ENCODE measurements around the gene CDK6. TPM values are rescaled to one million over a fixed set of nuclear protein-coding genes. Genes with fewer than 3 reads are reported as not detected.

The CDK6 gene
- total and polyA plus RNA-seq, 10 of the 15 experiments (the other 5 are each of a cell fraction or from before 2014, with no cell fraction given) = 8.0 to 118 (median 45.8) TPM

- Histone ChIP-seq H3K27me3 (replicated peaks in 1 of 2; ENCODE audit: control insufficient read depth in 2 of 2, insufficient read depth in 2 of 2, low read length in 1 of 2) (no peaks in the 10 kb centered on the region), H2AFZ (ENCODE audit: control insufficient read depth, low read depth, low read length) (no peak overlapping the region), H3K4me3 (no peak overlapping the region), H3K79me2 (ENCODE audit: control insufficient read depth, insufficient read depth, low read length) (peaks cover 22% of the 10 kb centered on the region), H3K4me1 (ENCODE audit: control insufficient read depth, insufficient read depth, low read length) (peaks cover 15% of the 10 kb centered on the region), H3K27ac (ENCODE audit: control insufficient read depth, insufficient read depth) (peak overlapping the region; percentile 30), H3K9me3 (replicated peaks; ENCODE audit: control insufficient read depth, insufficient read depth, low read length) (no peaks in the 10 kb centered on the region; the same call in none of the 3 replicates), H3K4me2 (ENCODE audit: control insufficient read depth, insufficient read depth) (no peak overlapping the region; the same call in 1 of the 2 replicates), H3K9ac (ENCODE audit: control insufficient read depth, insufficient read depth, low read length) (no peak overlapping the region), H4K20me1 (ENCODE audit: control insufficient read depth, insufficient read depth) (no peaks in the 10 kb centered on the region), H3K36me3 (ENCODE audit: control insufficient read depth in 2 of 2, insufficient read depth in 2 of 2, low read length in 1 of 2) (peaks cover 4 to 9% of the 10 kb centered on the region in 2 experiments; a peak in 3 of 4 replicates)
- ChIA-PET SMC1A (ENCODE audit: uncharacterized antibody, unreplicated experiment) (interaction anchor here (1.0 to 2.3 kb wide), 4 partner anchors 9 to 40 kb away, joined by 3 to 7 read pairs (median 6); no protein-coding TSS in a partner anchor), CTCF (interaction anchor here (0.9 kb wide), 1 partner anchor 9 kb away, joined by 4 read pairs; no protein-coding TSS in a partner anchor), RAD21 (ENCODE audit: unreplicated experiment) (interaction anchor here (1.0 to 1.6 kb wide), 4 partner anchors 13 to 48 kb away, joined by 3 to 4 read pairs (median 4); no protein-coding TSS in a partner anchor), POLR2A (no interaction called here)
- DNase-seq (ENCODE audit: low read depth, low spot score) (no peak), ATAC-seq (0 out of 3 replicates have a peak, but pooled peaks have one; percentile 18), FAIRE-seq (no peak)
- intact Hi-C loops (cut with micrococcal nuclease; ENCODE audit: unreplicated experiment) = no loop called here
- BruUV-seq (replicated peaks) = no TSS peak
- TF ChIP-seq POU2F2 (IDR thresholded peaks at IDR 0.05; ENCODE audit: borderline replicate concordance, low read depth, low read length) = 0 out of 3 replicates have a peak, but pooled peaks have one; percentile 44
- TF ChIP-seq, protein P1, sequence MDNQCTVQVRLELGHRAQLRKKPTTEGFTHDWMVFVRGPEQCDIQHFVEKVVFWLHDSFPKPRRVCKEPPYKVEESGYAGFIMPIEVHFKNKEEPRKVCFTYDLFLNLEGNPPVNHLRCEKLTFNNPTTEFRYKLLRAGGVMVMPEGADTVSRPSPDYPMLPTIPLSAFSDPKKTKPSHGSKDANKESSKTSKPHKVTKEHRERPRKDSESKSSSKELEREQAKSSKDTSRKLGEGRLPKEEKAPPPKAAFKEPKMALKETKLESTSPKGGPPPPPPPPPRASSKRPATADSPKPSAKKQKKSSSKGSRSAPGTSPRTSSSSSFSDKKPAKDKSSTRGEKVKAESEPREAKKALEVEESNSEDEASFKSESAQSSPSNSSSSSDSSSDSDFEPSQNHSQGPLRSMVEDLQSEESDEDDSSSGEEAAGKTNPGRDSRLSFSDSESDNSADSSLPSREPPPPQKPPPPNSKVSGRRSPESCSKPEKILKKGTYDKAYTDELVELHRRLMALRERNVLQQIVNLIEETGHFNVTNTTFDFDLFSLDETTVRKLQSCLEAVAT (IDR thresholded peaks at IDR 0.05) = no peak
- in situ Hi-C loops (cut with MboI) = no loop called here
- WGBS (ENCODE audit: insufficient coverage, insufficient replicate concordance, low lambda C conversion rate, missing lambda C conversion rate) = 50% methylated on average over 1 of the region's 1 CpG
These were observed 66.5 kb downstream of the CDK6 start for GRCh38 chr7:92769844-92770243.

- ATAC-seq (peak; percentile 31), FAIRE-seq (no peak), DNase-seq (ENCODE audit: low read depth, low spot score) (no peak)
- Histone ChIP-seq H3K9me3 (replicated peaks; ENCODE audit: control insufficient read depth, insufficient read depth, low read length) (no peaks in the 10 kb centered on the region; the same call in none of the 3 replicates), H3K4me1 (ENCODE audit: control insufficient read depth, insufficient read depth, low read length) (peaks cover 15% of the 10 kb centered on the region), H3K27ac (ENCODE audit: control insufficient read depth, insufficient read depth) (peak overlapping the region; percentile 30), H3K4me3 (no peak overlapping the region), H3K4me2 (ENCODE audit: control insufficient read depth, insufficient read depth) (no peak overlapping the region; the same call in 1 of the 2 replicates), H3K9ac (ENCODE audit: control insufficient read depth, insufficient read depth, low read length) (no peak overlapping the region), H2AFZ (ENCODE audit: control insufficient read depth, low read depth, low read length) (no peak overlapping the region), H3K79me2 (ENCODE audit: control insufficient read depth, insufficient read depth, low read length) (peaks cover 22% of the 10 kb centered on the region), H4K20me1 (ENCODE audit: control insufficient read depth, insufficient read depth) (no peaks in the 10 kb centered on the region), H3K27me3 (replicated peaks in 1 of 2; ENCODE audit: control insufficient read depth in 2 of 2, insufficient read depth in 2 of 2, low read length in 1 of 2) (no peaks in the 10 kb centered on the region), H3K36me3 (ENCODE audit: control insufficient read depth in 2 of 2, insufficient read depth in 2 of 2, low read length in 1 of 2) (peaks cover 4 to 9% of the 10 kb centered on the region in 2 experiments; a peak in 3 of 4 replicates)
- in situ Hi-C loops (cut with MboI) (no loop called here), intact Hi-C loops (cut with micrococcal nuclease; ENCODE audit: unreplicated experiment) (no loop called here)
- ChIA-PET POLR2A (interaction anchor here (0.9 kb wide), 1 partner anchor 23 kb away, joined by 3 read pairs; no protein-coding TSS in a partner anchor), SMC1A (ENCODE audit: uncharacterized antibody, unreplicated experiment) (interaction anchor here (1.0 to 2.3 kb wide), 7 partner anchors 10 to 80 kb away, joined by 3 to 7 read pairs (median 4); no protein-coding TSS in a partner anchor), RAD21 (ENCODE audit: unreplicated experiment) (interaction anchor here (1.0 to 1.6 kb wide), 4 partner anchors 13 to 47 kb away, joined by 3 to 4 read pairs (median 4); no protein-coding TSS in a partner anchor), CTCF (interaction anchor here (0.9 kb wide), 1 partner anchor 10 kb away, joined by 4 read pairs; no protein-coding TSS in a partner anchor)
- BruUV-seq (replicated peaks) = no TSS peak
- TF ChIP-seq IKZF2 (IDR thresholded peaks at IDR 0.05) (no peak), USF2 (IDR thresholded peaks at IDR 0.05; ENCODE audit: borderline replicate concordance, low read depth, low read length) (no peak), YY1 (IDR thresholded peaks at IDR 0.05; ENCODE audit: low read depth, low read length) (no peak), TCF12 (IDR thresholded peaks at IDR 0.05; ENCODE audit: low read depth, low read length) (no peak)
These were observed 67.0 kb downstream of the CDK6 start for GRCh38 chr7:92769394-92769699.

All from GM12878 (cell line).